ENCODE data around the gene PRG3. TPM values are rescaled to one million over a fixed set of nuclear protein-coding genes. Genes with fewer than 3 reads are reported as not detected.

The PRG3 gene
- total RNA-seq, 2 experiments from 2014 or later = not detected

- H3K9me3 ChIP-seq (ENCODE audit: control insufficient read depth in 1 of 2, insufficient read depth in 1 of 2, low read length in 2 of 2) = no peaks in the 10 kb centered on the region
- CTCF ChIA-PET = interaction anchor here (1.8 kb wide), 1 partner anchor 41 kb away, joined by 3 read pairs; no protein-coding TSS in a partner anchor
- POLR2A ChIA-PET = no interaction called here
- peaks cover 88% of the 10 kb centered on the region for H3K36me3 Mint-ChIP-seq (ENCODE audit: low read depth)
- no peak overlapping the region for H3K27ac ChIP-seq (ENCODE audit: low read depth in 1 of 2, low read length in 2 of 2)
- H3K4me1 ChIP-seq (ENCODE audit: insufficient read depth, low read length) = no peaks in the 10 kb centered on the region
- no peak for TF ChIP-seq CTCF (IDR thresholded peaks at IDR 0.05)
- H3K9me3 Mint-ChIP-seq = no peaks in the 10 kb centered on the region
- H3K4me1 Mint-ChIP-seq (ENCODE audit: low read depth) = peaks cover under 1% of the 10 kb centered on the region
- H3K4me3 ChIP-seq (ENCODE audit: low read length) = no peak overlapping the region
- ATAC-seq (ENCODE audit: poor library complexity) (no peak), DNase-seq (no peak)
- peaks cover 65% of the 10 kb centered on the region for H3K36me3 ChIP-seq (ENCODE audit: insufficient read depth, low read length)
- intact Hi-C loops (cut with DNase I, micrococcal nuclease) = no loop called here
- no peak overlapping the region for H3K27ac Mint-ChIP-seq
- no peaks in the 10 kb centered on the region for H3K27me3 Mint-ChIP-seq
- H3K4me3 Mint-ChIP-seq = no peak overlapping the region
- H3K27me3 ChIP-seq (ENCODE audit: control insufficient read depth in 1 of 2, insufficient read depth in 2 of 2, low read length in 2 of 2) = no peaks in the 10 kb centered on the region
Measured at GRCh38 chr11:57417056-57417455, 36.1 kb upstream of the PRG3 start.

- Mint-ChIP-seq H3K27me3 (no peaks in the 10 kb centered on the region), H3K4me1 (ENCODE audit: low read depth) (no peaks in the 10 kb centered on the region), H3K36me3 (ENCODE audit: low read depth) (peaks cover 88% of the 10 kb centered on the region), H3K9me3 (no peaks in the 10 kb centered on the region), H3K27ac (no peak overlapping the region), H3K4me3 (no peak overlapping the region)
- Histone ChIP-seq H3K27me3 (ENCODE audit: control insufficient read depth in 1 of 2, insufficient read depth in 2 of 2, low read length in 2 of 2) (no peaks in the 10 kb centered on the region), H3K9me3 (ENCODE audit: control insufficient read depth in 1 of 2, insufficient read depth in 1 of 2, low read length in 2 of 2) (no peaks in the 10 kb centered on the region), H3K36me3 (ENCODE audit: insufficient read depth, low read length) (peaks cover 65% of the 10 kb centered on the region), H3K4me3 (ENCODE audit: low read length) (no peak overlapping the region), H3K27ac (ENCODE audit: low read depth in 1 of 2, low read length in 2 of 2) (no peak overlapping the region), H3K4me1 (ENCODE audit: insufficient read depth, low read length) (no peaks in the 10 kb centered on the region)
- ChIA-PET POLR2A (no interaction called here), CTCF (interaction anchor here (1.8 kb wide), 1 partner anchor 42 kb away, joined by 3 read pairs; no protein-coding TSS in a partner anchor)
- ATAC-seq (ENCODE audit: poor library complexity) = no peak
- no peak for TF ChIP-seq CTCF (IDR thresholded peaks at IDR 0.05)
- no peak for DNase-seq
- intact Hi-C loops (cut with DNase I, micrococcal nuclease) = no loop called here
Measured at GRCh38 chr11:57416436-57416835, 35.5 kb upstream of the PRG3 start.

GRCh38 chr11:57414612-57415212 lies 33.8 kb upstream of the PRG3 start:
- ChIA-PET POLR2A (no interaction called here), CTCF (no interaction called here)
- Histone ChIP-seq H3K4me3 (ENCODE audit: low read length) (no peak overlapping the region), H3K4me1 (ENCODE audit: insufficient read depth, low read length) (no peaks in the 10 kb centered on the region), H3K27me3 (ENCODE audit: control insufficient read depth in 1 of 2, insufficient read depth in 2 of 2, low read length in 2 of 2) (no peaks in the 10 kb centered on the region), H3K36me3 (ENCODE audit: insufficient read depth, low read length) (peaks cover 62% of the 10 kb centered on the region), H3K27ac (ENCODE audit: low read depth in 1 of 2, low read length in 2 of 2) (no peak overlapping the region), H3K9me3 (ENCODE audit: control insufficient read depth in 1 of 2, insufficient read depth in 1 of 2, low read length in 2 of 2) (no peaks in the 10 kb centered on the region)
- Mint-ChIP-seq H3K4me3 (no peak overlapping the region), H3K4me1 (ENCODE audit: low read depth) (no peaks in the 10 kb centered on the region), H3K27me3 (no peaks in the 10 kb centered on the region), H3K36me3 (ENCODE audit: low read depth) (peaks cover 87% of the 10 kb centered on the region), H3K9me3 (no peaks in the 10 kb centered on the region), H3K27ac (no peak overlapping the region)
- intact Hi-C loops (cut with DNase I, micrococcal nuclease) = no loop called here
- no peak for DNase-seq
- TF ChIP-seq CTCF (IDR thresholded peaks at IDR 0.05) = no peak
- ATAC-seq (ENCODE audit: poor library complexity) = no peak
